Measurements from ENCODE around the gene SHLD3.

GRCh38 chr5:65663804-65664521, 39.1 kb downstream of the SHLD3 start:
- no peak for TF ChIP-seq GATA3 (IDR thresholded peaks at IDR 0.05; ENCODE audit: low read depth, low read length)
- no peak for TF ChIP-seq GATA2 (IDR thresholded peaks at IDR 0.05; ENCODE audit: low read depth, low read length)

All from SH-SY5Y (cell line).